H1 (cell line): ENCODE results near the gene ZFAND2B. TPM values are rescaled to one million over a fixed set of nuclear protein-coding genes. Genes with fewer than 3 reads are reported as not detected.

ENCODE experiments used
- ATF2 ChIP-seq: IDR thresholded peaks from 2 replicates; pipeline ENCODE4 v1.6.1; 2012; ENCODE audit warnings: low read length, inconsistent platforms
- ATF3 ChIP-seq: IDR thresholded peaks from 2 replicates; pipeline ENCODE4 v1.6.1; 2011; ENCODE audit warnings: low read depth, mild to moderate bottlenecking, low read length; ENCODE audit not compliant: insufficient read depth
- BCL11A ChIP-seq, 2 experiments: IDR thresholded peaks; one replicate each; pipeline ENCODE4 v1.6.1; 2011; ENCODE audit warnings: low read depth in 2 of 2, low read length in 2 of 2, mild to moderate bottlenecking in 2 of 2
- RNF2 ChIP-seq: fragments of 200-900, 300-1000 bp; sonication (generic); IDR thresholded peaks from 2 replicates; pipeline ENCODE4 v1.7.1; 2016; ENCODE audit warnings: borderline replicate concordance, low read depth, mild to moderate bottlenecking, antibody characterized with exemption, low read length; ENCODE audit not compliant: poor library complexity, severe bottlenecking; ENCODE audit errors: missing control alignments
- polyA plus RNA-seq, 7 experiments: library from polyadenylated mRNA; depleted of rRNA in 3 of 7; stranded (reverse) in 5 of 7; unstranded in 2 of 7; fragments of >200 nt in 5 of 7; fragments of 200-250 nt in 2 of 7; gene quantifications; 1 replicate in 5 of 7; 2 replicates in 1 of 7; 4 replicates in 1 of 7; pipeline versions ENCODE4 v1.2.1 to v1.2.3, GENCODE V29; 2011 to 2013; ENCODE audit warnings: missing spikeins in 2 of 7, mixed read lengths in 2 of 7
- total RNA-seq: library from RNA; stranded (reverse); fragmentation: NEBNext Ultra II Directional; extraction: Animal tissue kit (Norgen Biotek cat#: 25700); gene quantifications from 2 replicates; pipeline ENCODE4 v1.2.1, GENCODE V29; 2021

ZFAND2B gene
- total and polyA plus RNA-seq, 2 of the 8 experiments (the other 6 are each of a cell fraction or from before 2014, with no cell fraction given) = 16.0 to 17.9 TPM

GRCh38 chr2:219216535-219216915 is 9.9 kb downstream of the ZFAND2B start (continued):
- TF ChIP-seq ATF3 (no peak), RNF2 (no peak), ATF2 (no peak), BCL11A (IDR thresholded peaks at IDR 0.05; ENCODE audit: low read depth in 2 of 2, low read length in 2 of 2) (no peak)
